GM18502 (cell line): ENCODE results near the gene ZFR2.
"Not testable (repeated sequence)": the region's sequence is repeated elsewhere in the genome, so short reads cannot be mapped to it uniquely, and the experiment has no call there.

Experiments used
- ATAC-seq: cut with Tn5 transposase; IDR thresholded peaks from one replicate; pipeline ENCODE4 v1.9.1; 2021; ENCODE audit warnings: mild to moderate bottlenecking; ENCODE audit not compliant: unreplicated experiment, poor library complexity

Gene ZFR2

GRCh38 chr19:3868770-3869456 is at the start of gene ZFR2:
Gene ZFR2, minus strand, starts transcription at chr19:3869038. Its CDS starts 21 bp downstream, at chr19:3869017.
- no peak for ATAC-seq

- no peak for ATAC-seq
These were observed 47.2 kb upstream of the ZFR2 start for GRCh38 chr19:3916033-3916432.

GRCh38 chr19:3914199-3914598 is 45.4 kb upstream of the ZFR2 start:
- no peak for ATAC-seq

DNA sequence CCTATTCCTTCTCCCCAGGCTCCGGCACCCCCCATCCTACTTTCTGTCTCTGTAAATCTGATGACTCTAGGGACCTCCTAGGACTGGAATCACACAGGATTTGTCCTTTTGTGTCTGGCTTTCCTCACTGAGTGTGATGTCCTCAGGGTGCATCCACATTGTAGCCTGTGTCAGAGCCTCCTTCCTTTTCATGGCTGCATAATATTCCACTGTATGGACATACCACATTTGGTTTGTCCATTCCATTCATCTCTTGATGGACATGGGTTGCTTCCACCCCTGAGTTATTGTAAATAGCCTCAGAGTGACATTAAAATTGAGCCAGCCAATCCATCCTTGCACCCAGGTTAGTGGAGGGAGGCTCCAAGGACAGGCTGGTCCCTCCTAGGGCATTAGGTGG is 41.3 kb upstream of the ZFR2 start:
- no peak for ATAC-seq

DNA sequence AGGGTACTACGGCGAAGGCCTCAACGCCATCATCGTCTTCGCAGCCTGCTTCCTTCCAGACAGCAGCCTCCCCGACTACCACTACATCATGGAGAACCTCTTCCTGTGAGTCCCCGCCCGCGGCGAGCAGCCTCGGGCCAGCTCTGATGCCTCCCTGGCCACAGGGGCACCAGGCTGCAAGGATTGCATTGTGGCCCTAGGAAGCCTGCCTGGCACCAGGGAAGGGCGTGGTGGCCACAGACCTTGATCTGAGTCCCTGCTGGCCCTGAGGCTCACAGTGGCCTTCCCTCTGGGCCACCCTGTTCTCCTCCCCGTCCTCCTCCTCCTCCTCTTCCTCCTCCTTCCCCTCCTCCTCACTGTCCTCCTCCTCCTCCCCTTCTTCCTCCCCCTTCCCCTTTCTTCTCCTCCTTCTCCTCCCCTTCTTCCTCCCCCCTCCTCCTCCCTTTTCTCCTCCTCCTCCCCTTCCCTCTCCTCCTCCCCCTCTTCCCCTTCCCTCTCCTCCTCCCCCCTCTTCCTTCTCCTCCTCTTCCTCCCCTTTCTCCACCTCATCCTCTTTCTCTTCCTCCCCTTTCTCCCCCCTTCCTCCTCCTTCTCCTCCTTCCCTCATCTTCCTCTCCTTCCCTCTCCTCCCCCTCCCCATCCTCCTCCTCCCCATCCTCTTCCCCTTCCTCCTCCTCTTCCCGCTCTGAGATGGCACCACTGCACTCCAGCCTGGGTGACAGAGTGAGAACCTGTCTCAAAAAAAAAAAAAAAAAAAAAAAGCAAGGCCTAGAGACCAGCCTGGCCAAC is 39.6 kb upstream of the ZFR2 start:
- no peak for ATAC-seq

- ATAC-seq: no peak
These were observed 38.9 kb upstream of the ZFR2 start for GRCh38 chr19:3907626-3908265.

DNA sequence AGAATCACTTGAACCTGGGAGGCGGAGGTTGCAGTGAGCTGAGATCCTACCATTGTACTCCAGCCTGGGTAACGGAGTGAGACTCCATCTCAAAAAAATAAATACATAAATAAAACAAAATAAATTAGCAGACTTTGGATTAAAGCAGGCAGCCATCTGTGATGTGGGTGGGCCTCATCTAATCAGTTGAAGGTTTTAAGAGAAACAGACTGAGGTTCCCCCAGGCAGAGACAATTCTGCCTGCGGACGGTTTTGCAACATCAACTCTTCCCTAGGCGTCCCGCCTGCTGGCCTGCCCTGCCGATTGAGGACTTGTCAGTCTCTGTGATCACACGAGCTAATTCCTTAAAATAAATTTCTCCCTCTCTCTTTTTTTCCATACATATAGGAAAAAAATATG is 35.4 kb upstream of the ZFR2 start:
- no peak for ATAC-seq

- ATAC-seq: no peak
These were observed 33.6 kb upstream of the ZFR2 start for GRCh38 chr19:3902317-3902973.

GRCh38 chr19:3899531-3900294 is 30.9 kb upstream of the ZFR2 start:
- ATAC-seq: no peak

DNA sequence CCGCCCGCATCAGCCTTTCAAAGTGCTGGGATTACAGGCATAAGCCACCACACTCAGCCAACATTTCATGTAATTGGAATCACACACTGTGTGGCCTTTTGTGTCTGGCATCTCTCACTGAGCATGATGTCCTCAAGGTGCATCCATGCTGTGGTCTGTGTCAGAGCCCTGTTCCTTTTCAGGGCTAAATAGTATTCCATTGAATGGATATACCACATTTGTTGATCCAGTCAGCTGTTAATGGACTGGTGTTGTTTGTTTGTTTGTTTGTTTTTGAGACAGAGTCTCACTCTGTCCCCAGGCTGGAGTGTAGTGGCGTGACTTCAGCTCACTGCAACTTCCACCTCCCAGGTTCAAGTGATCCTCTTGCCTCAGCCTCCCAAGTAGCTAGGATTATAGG is 29.6 kb upstream of the ZFR2 start:
- no peak for ATAC-seq

GRCh38 chr19:3897936-3898335 is 29.1 kb upstream of the ZFR2 start:
- no peak for ATAC-seq

DNA sequence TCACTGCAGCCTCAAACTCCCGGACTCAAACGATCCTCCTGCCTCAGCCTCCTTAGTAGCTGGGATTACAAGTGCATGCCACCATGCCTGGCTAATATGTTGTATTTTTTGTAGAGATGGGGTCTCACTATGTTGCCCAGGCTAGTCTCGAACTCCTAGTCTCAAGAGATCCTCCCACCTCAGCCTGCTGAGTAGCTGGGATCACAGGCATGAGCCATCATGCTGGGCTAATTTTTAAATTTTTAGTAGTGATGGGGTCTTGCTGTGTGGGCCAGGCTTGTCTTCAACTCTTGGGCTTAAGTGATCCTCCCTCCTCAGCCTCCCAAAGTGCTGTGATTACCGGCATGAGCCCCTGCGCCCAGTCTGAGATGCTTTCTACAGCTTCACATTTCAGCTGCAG is 26.9 kb upstream of the ZFR2 start:
- no peak for ATAC-seq

DNA sequence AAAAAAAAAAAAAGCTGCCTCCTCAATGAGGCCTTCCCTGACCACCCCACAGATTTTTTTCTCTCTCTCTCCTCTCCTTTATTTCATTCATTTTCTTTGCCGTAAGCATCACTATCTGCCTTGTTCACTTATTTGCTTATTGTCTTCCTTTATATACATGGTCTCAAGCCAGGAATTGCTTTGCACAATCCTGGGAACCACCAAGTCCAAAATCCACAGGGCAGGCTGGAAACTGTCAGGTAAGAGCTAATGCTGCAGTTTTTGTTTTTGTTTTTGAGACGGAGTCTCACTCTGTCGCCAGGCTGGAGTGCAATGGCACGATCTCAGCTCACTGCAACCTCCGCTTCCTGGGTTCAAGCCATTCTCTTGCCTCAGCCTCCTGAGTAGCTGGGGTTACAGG is 26.1 kb upstream of the ZFR2 start:
- ATAC-seq: not testable (repeated sequence)

DNA sequence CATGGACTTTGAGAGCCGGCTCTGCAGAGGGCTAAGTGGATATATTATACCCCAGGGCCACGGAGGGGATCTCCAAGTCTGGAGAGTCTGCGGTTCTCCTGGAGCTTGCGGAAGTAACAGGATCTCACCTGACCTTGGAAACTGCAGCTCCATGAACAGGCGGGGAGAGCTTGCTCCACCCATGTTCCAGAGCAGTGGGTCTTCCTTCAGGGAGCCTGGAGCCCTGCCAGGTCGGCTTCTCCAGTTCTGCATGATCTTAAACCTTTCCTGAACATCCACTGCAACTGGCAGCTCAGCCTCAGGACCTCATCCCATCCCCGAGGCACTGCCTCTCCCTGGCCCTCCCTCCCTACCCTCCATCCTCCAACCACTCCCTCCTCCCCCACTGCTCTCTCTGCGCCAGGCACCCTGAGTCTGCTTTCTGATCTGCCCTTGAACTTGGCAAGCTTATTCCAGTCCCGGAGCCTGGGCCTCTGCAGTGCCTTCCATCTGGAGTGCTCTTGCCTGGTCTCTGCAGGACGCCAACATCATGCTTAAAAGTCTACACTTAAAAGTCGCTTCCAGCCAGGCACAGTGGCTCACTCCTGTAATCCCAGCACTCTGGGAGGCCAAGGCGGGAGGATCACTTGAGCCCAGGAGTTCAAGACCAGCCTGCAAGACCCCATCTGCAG is 24.8 kb upstream of the ZFR2 start:
- ATAC-seq: no peak

DNA sequence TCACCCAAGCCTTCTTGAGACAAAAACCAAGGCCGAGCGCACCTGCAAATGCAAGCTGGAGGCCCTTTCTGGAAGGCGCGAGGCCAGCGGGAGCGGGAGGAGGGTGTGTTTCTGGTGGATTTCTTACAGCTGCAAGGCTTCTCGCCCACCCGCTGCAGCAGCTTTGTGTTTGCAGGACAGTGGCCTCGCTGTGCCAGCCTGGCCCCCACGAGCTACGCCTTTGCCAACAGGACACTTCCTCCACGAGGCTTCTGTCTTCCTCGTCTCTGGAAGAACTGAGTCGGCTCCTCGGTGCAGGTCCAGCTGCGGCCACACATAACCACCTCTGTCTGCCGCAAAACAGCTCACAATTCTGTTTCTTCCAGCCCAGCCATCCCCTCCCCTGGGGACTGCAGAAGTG is 21.8 kb upstream of the ZFR2 start:
- ATAC-seq: no peak

GRCh38 chr19:3882041-3882384 is 13.2 kb upstream of the ZFR2 start:
- no peak for ATAC-seq

GRCh38 chr19:3881272-3882040 is 12.6 kb upstream of the ZFR2 start:
- ATAC-seq: no peak

DNA sequence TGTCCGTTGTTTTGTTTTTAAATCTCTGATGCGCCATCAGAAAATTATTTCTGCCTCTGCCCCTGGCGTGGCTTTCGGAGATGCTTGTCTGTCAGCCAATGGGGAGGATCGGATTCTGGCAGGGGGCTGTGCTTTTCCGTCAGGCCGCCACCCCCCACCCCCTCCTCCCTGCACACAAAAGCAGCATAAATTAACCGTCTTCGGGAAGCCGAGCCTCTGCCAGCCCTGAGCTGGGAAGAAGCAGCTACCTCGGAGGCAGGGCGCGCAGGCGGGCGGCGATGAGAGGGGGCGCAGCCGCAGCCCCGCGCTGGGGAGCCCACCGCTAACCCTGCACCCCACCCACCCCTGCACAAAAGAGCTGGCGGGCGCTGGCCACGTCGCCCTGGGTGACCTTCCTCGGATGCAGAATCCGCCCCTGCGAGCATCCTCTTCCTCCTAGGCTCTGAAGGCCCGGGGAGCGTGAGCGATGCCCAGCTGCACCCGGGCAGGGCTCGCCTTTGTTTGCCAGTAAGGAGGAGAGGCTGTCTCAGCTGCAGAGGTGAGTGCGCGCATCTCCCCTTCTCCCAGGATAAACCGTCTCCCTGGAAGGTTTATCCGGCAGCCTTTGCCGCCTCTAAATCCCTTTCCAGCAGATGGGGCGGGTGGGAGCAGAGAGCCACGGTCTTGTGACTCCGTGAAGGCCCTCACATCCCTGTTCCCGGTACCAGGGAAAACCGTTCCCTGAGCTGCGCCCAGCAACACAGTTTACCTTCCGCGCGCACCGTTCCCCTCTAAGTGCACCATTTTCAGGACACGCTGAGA is 11.8 kb upstream of the ZFR2 start, which contains the start of gene ATCAY:
TSS of gene ATCAY (plus strand) at position 215 of the 801 bp plus-strand sequence. CDS start 5,083 bp downstream, outside the sequence.
- ATAC-seq: no peak
